Measurements from ENCODE around the gene CYP2R1. TPM values are rescaled to one million over a fixed set of nuclear protein-coding genes. Genes with fewer than 3 reads are reported as not detected.

Gene CYP2R1
- total RNA-seq, 1 donor from 2014 or later = 8.8 TPM

GRCh38 chr11:14835496-14836492 lies 56.2 kb downstream of the CYP2R1 start:
- no peak for DNase-seq (ENCODE audit: low read depth)

Other genes with a start within 250 kb of the CYP2R1 start
- 0.03 TPM in 1 of 2 replicates, not detected in the other for gene PDE3B, start 248.4 kb downstream of the CYP2R1 start, total RNA-seq
- not detected in 2 replicates for gene CALCA, start 80.1 kb upstream of the CYP2R1 start, total RNA-seq
- not detected in 2 replicates for gene CALCB, start 181.4 kb upstream of the CYP2R1 start, total RNA-seq
- gene INSC, start 222.7 kb upstream of the CYP2R1 start, total RNA-seq = not detected in 2 replicates

All from myocyte (in vitro differentiated cells).